Measurements from ENCODE around the gene PAAF1.

DNA sequence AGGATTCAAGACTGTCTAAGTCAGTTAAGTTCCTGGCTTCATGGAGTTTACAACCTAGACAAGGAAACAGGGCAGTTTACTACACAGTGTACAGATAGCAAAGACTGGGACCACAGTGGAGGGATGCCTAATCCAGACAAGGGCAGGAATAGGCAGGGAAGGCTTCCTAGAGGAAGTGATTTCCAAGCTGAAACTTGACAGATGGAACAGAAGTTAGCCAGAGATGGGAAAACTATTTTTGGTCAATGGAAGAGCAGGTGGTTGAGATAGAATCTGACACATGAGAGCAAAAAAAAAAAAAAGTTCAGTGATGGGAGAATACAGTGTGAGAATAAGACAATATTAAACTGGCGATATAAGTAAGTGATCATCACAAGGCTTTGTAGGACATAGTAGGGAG lies 1.4 kb upstream of the PAAF1 start:
- TF ChIP-seq, protein P1, sequence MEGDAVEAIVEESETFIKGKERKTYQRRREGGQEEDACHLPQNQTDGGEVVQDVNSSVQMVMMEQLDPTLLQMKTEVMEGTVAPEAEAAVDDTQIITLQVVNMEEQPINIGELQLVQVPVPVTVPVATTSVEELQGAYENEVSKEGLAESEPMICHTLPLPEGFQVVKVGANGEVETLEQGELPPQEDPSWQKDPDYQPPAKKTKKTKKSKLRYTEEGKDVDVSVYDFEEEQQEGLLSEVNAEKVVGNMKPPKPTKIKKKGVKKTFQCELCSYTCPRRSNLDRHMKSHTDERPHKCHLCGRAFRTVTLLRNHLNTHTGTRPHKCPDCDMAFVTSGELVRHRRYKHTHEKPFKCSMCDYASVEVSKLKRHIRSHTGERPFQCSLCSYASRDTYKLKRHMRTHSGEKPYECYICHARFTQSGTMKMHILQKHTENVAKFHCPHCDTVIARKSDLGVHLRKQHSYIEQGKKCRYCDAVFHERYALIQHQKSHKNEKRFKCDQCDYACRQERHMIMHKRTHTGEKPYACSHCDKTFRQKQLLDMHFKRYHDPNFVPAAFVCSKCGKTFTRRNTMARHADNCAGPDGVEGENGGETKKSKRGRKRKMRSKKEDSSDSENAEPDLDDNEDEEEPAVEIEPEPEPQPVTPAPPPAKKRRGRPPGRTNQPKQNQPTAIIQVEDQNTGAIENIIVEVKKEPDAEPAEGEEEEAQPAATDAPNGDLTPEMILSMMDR (IDR thresholded peaks at IDR 0.05), result no peak
- no peak for TF ChIP-seq POLR2A (IDR thresholded peaks at IDR 0.05)
